Measurements from ENCODE around the gene FARS2.

FARS2 gene

GRCh38 chr6:5531853-5532375, 270.6 kb downstream of the FARS2 start:
- Histone ChIP-seq H3K36me3 (ENCODE audit: insufficient read depth, low read length) (no peaks in the 10 kb centered on the region), H3K9me3 (ENCODE audit: insufficient read depth, low read length, severe bottlenecking) (no peaks in the 10 kb centered on the region), H3K4me1 (ENCODE audit: insufficient read depth, low read length) (no peaks in the 10 kb centered on the region), H3K9ac (ENCODE audit: low read depth, low read length) (no peak overlapping the region), H2AFZ (ENCODE audit: low read depth, low read length) (no peak overlapping the region), H3K79me2 (ENCODE audit: insufficient read depth, low read length) (no peaks in the 10 kb centered on the region), H3K27me3 (ENCODE audit: insufficient read depth, low read length, poor library complexity) (no peaks in the 10 kb centered on the region), H3K4me2 (ENCODE audit: insufficient read depth, low read length) (no peak overlapping the region), H3K27ac (ENCODE audit: low read length) (no peak overlapping the region), H4K20me1 (ENCODE audit: insufficient read depth, low read length) (no peaks in the 10 kb centered on the region), H3K4me3 (ENCODE audit: low read depth in 1 of 2, low read length in 2 of 2) (no peak overlapping the region)
- TF ChIP-seq EZH2 (IDR thresholded peaks at IDR 0.05; ENCODE audit: borderline replicate concordance, low read depth, low read length, severe bottlenecking): no peak
- TF ChIP-seq, protein P1, sequence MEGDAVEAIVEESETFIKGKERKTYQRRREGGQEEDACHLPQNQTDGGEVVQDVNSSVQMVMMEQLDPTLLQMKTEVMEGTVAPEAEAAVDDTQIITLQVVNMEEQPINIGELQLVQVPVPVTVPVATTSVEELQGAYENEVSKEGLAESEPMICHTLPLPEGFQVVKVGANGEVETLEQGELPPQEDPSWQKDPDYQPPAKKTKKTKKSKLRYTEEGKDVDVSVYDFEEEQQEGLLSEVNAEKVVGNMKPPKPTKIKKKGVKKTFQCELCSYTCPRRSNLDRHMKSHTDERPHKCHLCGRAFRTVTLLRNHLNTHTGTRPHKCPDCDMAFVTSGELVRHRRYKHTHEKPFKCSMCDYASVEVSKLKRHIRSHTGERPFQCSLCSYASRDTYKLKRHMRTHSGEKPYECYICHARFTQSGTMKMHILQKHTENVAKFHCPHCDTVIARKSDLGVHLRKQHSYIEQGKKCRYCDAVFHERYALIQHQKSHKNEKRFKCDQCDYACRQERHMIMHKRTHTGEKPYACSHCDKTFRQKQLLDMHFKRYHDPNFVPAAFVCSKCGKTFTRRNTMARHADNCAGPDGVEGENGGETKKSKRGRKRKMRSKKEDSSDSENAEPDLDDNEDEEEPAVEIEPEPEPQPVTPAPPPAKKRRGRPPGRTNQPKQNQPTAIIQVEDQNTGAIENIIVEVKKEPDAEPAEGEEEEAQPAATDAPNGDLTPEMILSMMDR (IDR thresholded peaks at IDR 0.05; ENCODE audit: borderline replicate concordance, extremely low read depth, low read length, poor library complexity, severe bottlenecking): no peak
- no peak for ATAC-seq (ENCODE audit: insufficient read depth, low read depth)
- no peak for DNase-seq

DNA sequence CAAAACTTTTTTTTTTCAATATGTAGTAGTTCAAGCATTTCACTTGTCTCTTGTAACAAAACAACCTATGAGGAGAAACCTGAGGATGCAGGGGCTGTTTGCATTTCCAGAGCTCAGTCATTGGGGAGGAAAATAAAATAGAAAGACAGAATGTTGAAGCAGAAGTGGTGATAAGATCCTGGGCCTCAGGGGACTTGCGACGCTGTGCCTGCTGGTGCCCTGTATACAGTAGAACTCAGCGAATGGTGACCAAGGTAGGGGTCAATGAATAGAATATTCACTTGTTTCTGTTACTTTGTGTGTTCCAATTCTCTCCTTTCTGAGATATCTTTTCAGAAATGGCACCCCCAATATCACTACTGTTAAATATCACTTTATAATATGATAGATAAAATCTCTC, 271.6 kb downstream of the FARS2 start:
- Histone ChIP-seq H3K9ac (ENCODE audit: low read depth, low read length) (no peak overlapping the region), H4K20me1 (ENCODE audit: insufficient read depth, low read length) (no peaks in the 10 kb centered on the region), H3K27me3 (ENCODE audit: insufficient read depth, low read length, poor library complexity) (no peaks in the 10 kb centered on the region), H3K4me3 (ENCODE audit: low read depth in 1 of 2, low read length in 2 of 2) (no peak overlapping the region), H2AFZ (ENCODE audit: low read depth, low read length) (no peak overlapping the region), H3K9me3 (ENCODE audit: insufficient read depth, low read length, severe bottlenecking) (no peaks in the 10 kb centered on the region), H3K4me2 (ENCODE audit: insufficient read depth, low read length) (no peak overlapping the region), H3K4me1 (ENCODE audit: insufficient read depth, low read length) (no peaks in the 10 kb centered on the region), H3K27ac (ENCODE audit: low read length) (no peak overlapping the region), H3K79me2 (ENCODE audit: insufficient read depth, low read length) (no peaks in the 10 kb centered on the region), H3K36me3 (ENCODE audit: insufficient read depth, low read length) (no peaks in the 10 kb centered on the region)
- ATAC-seq (ENCODE audit: insufficient read depth, low read depth) (no peak), DNase-seq (no peak)
- TF ChIP-seq EZH2 (IDR thresholded peaks at IDR 0.05; ENCODE audit: borderline replicate concordance, low read depth, low read length, severe bottlenecking): no peak
- TF ChIP-seq, protein P1 (IDR thresholded peaks at IDR 0.05; ENCODE audit: borderline replicate concordance, extremely low read depth, low read length, poor library complexity, severe bottlenecking): no peak

DNA sequence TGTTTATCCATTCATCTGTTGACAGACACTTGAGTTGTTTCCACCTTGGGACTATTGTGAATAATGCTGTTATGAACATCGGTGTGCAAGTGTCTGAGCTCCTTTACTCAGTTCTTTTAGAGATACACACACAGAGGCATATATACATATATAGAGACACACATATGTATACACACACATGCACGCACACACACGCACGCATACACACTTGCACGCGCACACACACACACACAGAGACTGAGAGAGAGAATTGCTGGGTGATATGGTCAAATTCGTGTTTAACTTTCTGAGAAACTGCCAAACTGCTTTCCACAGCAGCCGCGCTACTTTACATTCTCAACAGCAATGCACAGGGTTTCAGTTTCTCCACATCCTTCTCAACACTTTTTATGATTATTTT, 273.3 kb downstream of the FARS2 start:
- Histone ChIP-seq H4K20me1 (ENCODE audit: insufficient read depth, low read length) (no peaks in the 10 kb centered on the region), H3K9ac (ENCODE audit: low read depth, low read length) (no peak overlapping the region), H3K4me1 (ENCODE audit: insufficient read depth, low read length) (no peaks in the 10 kb centered on the region), H3K36me3 (ENCODE audit: insufficient read depth, low read length) (no peaks in the 10 kb centered on the region), H3K4me2 (ENCODE audit: insufficient read depth, low read length) (no peak overlapping the region), H3K9me3 (ENCODE audit: insufficient read depth, low read length, severe bottlenecking) (no peaks in the 10 kb centered on the region), H3K27me3 (ENCODE audit: insufficient read depth, low read length, poor library complexity) (no peaks in the 10 kb centered on the region), H3K79me2 (ENCODE audit: insufficient read depth, low read length) (no peaks in the 10 kb centered on the region), H3K4me3 (ENCODE audit: low read depth in 1 of 2, low read length in 2 of 2) (no peak overlapping the region), H3K27ac (ENCODE audit: low read length) (no peak overlapping the region), H2AFZ (ENCODE audit: low read depth, low read length) (no peak overlapping the region)
- TF ChIP-seq EZH2 (IDR thresholded peaks at IDR 0.05; ENCODE audit: borderline replicate concordance, low read depth, low read length, severe bottlenecking): no peak
- TF ChIP-seq, protein P1 (IDR thresholded peaks at IDR 0.05; ENCODE audit: borderline replicate concordance, extremely low read depth, low read length, poor library complexity, severe bottlenecking): no peak
- DNase-seq (no peak), ATAC-seq (ENCODE audit: insufficient read depth, low read depth) (no peak)

DNA sequence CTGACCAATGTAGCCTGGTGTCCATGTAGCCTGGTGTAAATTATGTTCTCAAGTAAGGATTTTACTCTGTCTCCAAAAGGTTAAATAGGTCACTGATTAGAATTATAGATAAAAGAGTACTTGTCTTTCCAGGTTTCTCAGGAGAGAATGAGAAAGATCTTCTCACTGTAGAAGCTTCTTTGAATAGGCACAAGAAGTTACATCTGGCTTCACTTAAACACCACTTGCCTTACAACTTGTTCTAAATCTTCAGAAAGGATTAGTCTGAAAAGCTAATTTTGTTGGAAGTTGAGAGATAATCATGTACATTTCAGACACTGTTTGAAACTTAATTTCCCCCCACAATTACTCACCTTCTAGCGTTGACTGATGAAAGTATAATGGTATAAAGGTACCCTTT, 275.3 kb downstream of the FARS2 start:
- Histone ChIP-seq H3K9ac (ENCODE audit: low read depth, low read length) (no peak overlapping the region), H2AFZ (ENCODE audit: low read depth, low read length) (no peak overlapping the region), H3K4me2 (ENCODE audit: insufficient read depth, low read length) (no peak overlapping the region), H3K4me1 (ENCODE audit: insufficient read depth, low read length) (no peaks in the 10 kb centered on the region), H4K20me1 (ENCODE audit: insufficient read depth, low read length) (no peaks in the 10 kb centered on the region), H3K79me2 (ENCODE audit: insufficient read depth, low read length) (no peaks in the 10 kb centered on the region), H3K27ac (ENCODE audit: low read length) (no peak overlapping the region), H3K4me3 (ENCODE audit: low read depth in 1 of 2, low read length in 2 of 2) (no peak overlapping the region), H3K27me3 (ENCODE audit: insufficient read depth, low read length, poor library complexity) (no peaks in the 10 kb centered on the region), H3K36me3 (ENCODE audit: insufficient read depth, low read length) (no peaks in the 10 kb centered on the region), H3K9me3 (ENCODE audit: insufficient read depth, low read length, severe bottlenecking) (no peaks in the 10 kb centered on the region)
- no peak for DNase-seq
- no peak for ATAC-seq (ENCODE audit: insufficient read depth, low read depth)
- TF ChIP-seq, protein P1 (IDR thresholded peaks at IDR 0.05; ENCODE audit: borderline replicate concordance, extremely low read depth, low read length, poor library complexity, severe bottlenecking): no peak
- TF ChIP-seq EZH2 (IDR thresholded peaks at IDR 0.05; ENCODE audit: borderline replicate concordance, low read depth, low read length, severe bottlenecking): no peak
